HEK293T (cell line): Measurements from ENCODE around the gene PSMD10.

Experiments used
- ARNT ChIP-seq: fragments of 450-650 bp; IDR thresholded peaks from 2 replicates; pipeline ENCODE4 v1.6.1; 2017; ENCODE audit warnings: mild to moderate bottlenecking
- CTBP1 ChIP-seq: fragments of 450-650 bp; IDR thresholded peaks from 2 replicates; pipeline ENCODE4 v1.6.1; 2016; ENCODE audit warnings: borderline replicate concordance
- FOXA1 ChIP-seq: fragments of 450-650 bp; IDR thresholded peaks from 2 replicates; pipeline ENCODE4 v1.6.1; 2016; ENCODE audit warnings: mild to moderate bottlenecking
- L3MBTL2 ChIP-seq: fragments of 450-650 bp; conservative IDR thresholded peaks from 2 replicates; pipeline ENCODE4 v1.6.1; 2016; ENCODE audit warnings: mild to moderate bottlenecking
- SUZ12 ChIP-seq: fragments of 450-650 bp; IDR thresholded peaks from 2 replicates; pipeline ENCODE4 v1.6.1; 2016; ENCODE audit warnings: mild to moderate bottlenecking
- TARDBP ChIP-seq: fragments of 450-650 bp; IDR thresholded peaks from 2 replicates; pipeline ENCODE4 v1.6.1; 2016
- ZNF384 ChIP-seq: fragments of 450-650 bp; IDR thresholded peaks from 2 replicates; pipeline ENCODE4 v1.6.1; 2016

DNA sequence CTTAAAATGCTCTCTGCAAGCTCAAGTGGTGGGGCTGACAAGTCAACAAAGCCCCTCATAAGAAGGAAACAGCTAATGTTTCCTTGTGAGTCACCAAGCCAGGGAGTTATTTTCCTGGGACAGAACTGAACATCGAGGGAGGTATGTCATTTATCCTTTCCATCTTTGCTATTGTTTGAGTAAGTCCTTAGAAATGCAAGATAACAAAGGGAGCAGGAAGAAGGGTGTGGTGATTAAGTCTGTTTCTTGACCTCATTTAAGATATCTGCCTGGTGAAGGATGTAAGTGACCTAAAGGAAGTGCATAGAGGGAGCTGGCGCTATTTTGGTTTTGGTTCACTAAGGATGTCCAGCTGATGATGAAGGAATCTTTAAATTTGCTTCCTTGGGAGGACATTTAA is 40.1 kb upstream of the PSMD10 start:
- TF ChIP-seq CTBP1 (no peak), SUZ12 (no peak), FOXA1 (no peak), ZNF384 (no peak), ARNT (no peak), L3MBTL2 (no peak), TARDBP (no peak)
